HepG2 (cell line): ENCODE results near the gene MADCAM1. TPM values are rescaled to one million over a fixed set of nuclear protein-coding genes. Genes with fewer than 3 reads are reported as not detected.

Experiments
- ARNT2 ChIP-seq: sonication (generic); formaldehyde crosslinking; IDR thresholded peaks from 2 replicates; pipeline ENCODE4 v1.8.0; 2022; ENCODE audit warnings: mild to moderate bottlenecking, low read depth, missing genetic modification reagents, moderate library complexity
- BORCS8-MEF2B ChIP-seq: sonication (generic); formaldehyde crosslinking; IDR thresholded peaks from 2 replicates; pipeline ENCODE4 v1.8.0; 2022; ENCODE audit warnings: mild to moderate bottlenecking, missing genetic modification reagents
- ISX ChIP-seq: sonication (generic); formaldehyde crosslinking; conservative IDR thresholded peaks from 2 replicates; pipeline ENCODE4 v1.5.0; 2020; ENCODE audit warnings: missing genetic modification reagents
- KLF9 ChIP-seq: IDR thresholded peaks from 2 replicates; pipeline ENCODE4 v1.6.1; 2016; ENCODE audit warnings: low read depth
- POLR2AphosphoS5 ChIP-seq: IDR thresholded peaks from 2 replicates; pipeline ENCODE4 v1.6.1; 2012; ENCODE audit warnings: low read depth, low read length
- RFXAP ChIP-seq: sonication (generic); formaldehyde crosslinking; IDR thresholded peaks from 2 replicates; pipeline ENCODE4 v1.4.0; 2020; ENCODE audit warnings: missing genetic modification reagents, borderline replicate concordance
- THAP9 ChIP-seq: sonication (generic); formaldehyde crosslinking; IDR thresholded peaks from 2 replicates; pipeline ENCODE4; 2020; ENCODE audit warnings: missing genetic modification reagents, mild to moderate bottlenecking, borderline replicate concordance
- YEATS4 ChIP-seq: sonication (generic); formaldehyde crosslinking; IDR thresholded peaks from 2 replicates; pipeline ENCODE4 v1.4.0; 2020; ENCODE audit warnings: missing genetic modification reagents, borderline replicate concordance
- ZBTB10 ChIP-seq: sonication (generic); formaldehyde crosslinking; IDR thresholded peaks from 2 replicates; pipeline ENCODE4 v1.4.0; 2020; ENCODE audit warnings: missing genetic modification reagents, borderline replicate concordance
- ZBTB7B ChIP-seq: sonication (generic); formaldehyde crosslinking; IDR thresholded peaks from 2 replicates; pipeline ENCODE4 v1.4.0; 2020; ENCODE audit warnings: missing genetic modification reagents
- ZNF275 ChIP-seq: sonication (generic); formaldehyde crosslinking; IDR thresholded peaks from 2 replicates; pipeline ENCODE4 v1.8.0; 2022; ENCODE audit warnings: missing genetic modification reagents, mild to moderate bottlenecking, inconsistent platforms, borderline replicate concordance
- ZNF564 ChIP-seq: sonication (generic); formaldehyde crosslinking; IDR thresholded peaks from 2 replicates; pipeline ENCODE4 v1.8.1; 2023; ENCODE audit warnings: mild to moderate bottlenecking, missing genetic modification reagents
- ZNF672 ChIP-seq: sonication (generic); formaldehyde crosslinking; IDR thresholded peaks from 2 replicates; pipeline ENCODE4 v1.8.1; 2022; ENCODE audit warnings: missing genetic modification reagents
- polyA plus RNA-seq, 8 experiments: library from polyadenylated mRNA; depleted of rRNA in 3 of 8; stranded (reverse) in 7 of 8; unstranded in 1 of 8; fragments of >200 nt; fragmentation: Illumina TruSeq in 4 of 8; extraction: Trizol in 4 of 8; gene quantifications; 2 replicates each; pipeline versions ENCODE4 v1.2.1 to v1.2.3, GENCODE V29; 2011 to 2016; ENCODE audit warnings: low read depth in 4 of 8, missing spikeins in 1 of 8, mixed read lengths in 1 of 8; ENCODE audit not compliant: insufficient read depth in 1 of 8
- total RNA-seq, 5 experiments: library from RNA; depleted of rRNA; stranded (reverse); fragments of >200 nt; fragmentation: Illumina TruSeq; extraction: Trizol; gene quantifications; 2 replicates each; pipeline ENCODE4 v1.2.3, GENCODE V29; 2016; ENCODE audit warnings: low read depth in 1 of 5
- TF ChIP-seq, protein P1 (sequence below): IDR thresholded peaks from 2 replicates; pipeline ENCODE4 v1.6.1; 2016; ENCODE audit warnings: low read depth, missing genetic modification reagents, missing compliant biosample characterization
- TF ChIP-seq, protein P2 (sequence below): sonication (generic); formaldehyde crosslinking; IDR thresholded peaks from 2 replicates; pipeline ENCODE4 v1.8.1; 2022; ENCODE audit warnings: mild to moderate bottlenecking, missing genetic modification reagents

The MADCAM1 gene
- total and polyA plus RNA-seq, 2 of the 13 experiments (the other 11 are each of a cell fraction or from before 2014, with no cell fraction given): 0.29 to 0.33 TPM

GRCh38 chr19:461721-462551 is 34.4 kb upstream of the MADCAM1 start (continued):
- TF ChIP-seq THAP9 (CRISPR knock-in tag): no peak
- TF ChIP-seq, protein P1, sequence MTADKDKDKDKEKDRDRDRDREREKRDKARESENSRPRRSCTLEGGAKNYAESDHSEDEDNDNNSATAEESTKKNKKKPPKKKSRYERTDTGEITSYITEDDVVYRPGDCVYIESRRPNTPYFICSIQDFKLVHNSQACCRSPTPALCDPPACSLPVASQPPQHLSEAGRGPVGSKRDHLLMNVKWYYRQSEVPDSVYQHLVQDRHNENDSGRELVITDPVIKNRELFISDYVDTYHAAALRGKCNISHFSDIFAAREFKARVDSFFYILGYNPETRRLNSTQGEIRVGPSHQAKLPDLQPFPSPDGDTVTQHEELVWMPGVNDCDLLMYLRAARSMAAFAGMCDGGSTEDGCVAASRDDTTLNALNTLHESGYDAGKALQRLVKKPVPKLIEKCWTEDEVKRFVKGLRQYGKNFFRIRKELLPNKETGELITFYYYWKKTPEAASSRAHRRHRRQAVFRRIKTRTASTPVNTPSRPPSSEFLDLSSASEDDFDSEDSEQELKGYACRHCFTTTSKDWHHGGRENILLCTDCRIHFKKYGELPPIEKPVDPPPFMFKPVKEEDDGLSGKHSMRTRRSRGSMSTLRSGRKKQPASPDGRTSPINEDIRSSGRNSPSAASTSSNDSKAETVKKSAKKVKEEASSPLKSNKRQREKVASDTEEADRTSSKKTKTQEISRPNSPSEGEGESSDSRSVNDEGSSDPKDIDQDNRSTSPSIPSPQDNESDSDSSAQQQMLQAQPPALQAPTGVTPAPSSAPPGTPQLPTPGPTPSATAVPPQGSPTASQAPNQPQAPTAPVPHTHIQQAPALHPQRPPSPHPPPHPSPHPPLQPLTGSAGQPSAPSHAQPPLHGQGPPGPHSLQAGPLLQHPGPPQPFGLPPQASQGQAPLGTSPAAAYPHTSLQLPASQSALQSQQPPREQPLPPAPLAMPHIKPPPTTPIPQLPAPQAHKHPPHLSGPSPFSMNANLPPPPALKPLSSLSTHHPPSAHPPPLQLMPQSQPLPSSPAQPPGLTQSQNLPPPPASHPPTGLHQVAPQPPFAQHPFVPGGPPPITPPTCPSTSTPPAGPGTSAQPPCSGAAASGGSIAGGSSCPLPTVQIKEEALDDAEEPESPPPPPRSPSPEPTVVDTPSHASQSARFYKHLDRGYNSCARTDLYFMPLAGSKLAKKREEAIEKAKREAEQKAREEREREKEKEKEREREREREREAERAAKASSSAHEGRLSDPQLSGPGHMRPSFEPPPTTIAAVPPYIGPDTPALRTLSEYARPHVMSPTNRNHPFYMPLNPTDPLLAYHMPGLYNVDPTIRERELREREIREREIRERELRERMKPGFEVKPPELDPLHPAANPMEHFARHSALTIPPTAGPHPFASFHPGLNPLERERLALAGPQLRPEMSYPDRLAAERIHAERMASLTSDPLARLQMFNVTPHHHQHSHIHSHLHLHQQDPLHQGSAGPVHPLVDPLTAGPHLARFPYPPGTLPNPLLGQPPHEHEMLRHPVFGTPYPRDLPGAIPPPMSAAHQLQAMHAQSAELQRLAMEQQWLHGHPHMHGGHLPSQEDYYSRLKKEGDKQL (CRISPR knock-in tag): peak; percentile 53
- no peak for TF ChIP-seq RFXAP (CRISPR knock-in tag)
- TF ChIP-seq, protein P2, sequence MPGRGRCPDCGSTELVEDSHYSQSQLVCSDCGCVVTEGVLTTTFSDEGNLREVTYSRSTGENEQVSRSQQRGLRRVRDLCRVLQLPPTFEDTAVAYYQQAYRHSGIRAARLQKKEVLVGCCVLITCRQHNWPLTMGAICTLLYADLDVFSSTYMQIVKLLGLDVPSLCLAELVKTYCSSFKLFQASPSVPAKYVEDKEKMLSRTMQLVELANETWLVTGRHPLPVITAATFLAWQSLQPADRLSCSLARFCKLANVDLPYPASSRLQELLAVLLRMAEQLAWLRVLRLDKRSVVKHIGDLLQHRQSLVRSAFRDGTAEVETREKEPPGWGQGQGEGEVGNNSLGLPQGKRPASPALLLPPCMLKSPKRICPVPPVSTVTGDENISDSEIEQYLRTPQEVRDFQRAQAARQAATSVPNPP: no peak
- TF ChIP-seq ZNF275: no peak
- TF ChIP-seq YEATS4 (CRISPR knock-in tag): peak; percentile 80
- TF ChIP-seq POLR2AphosphoS5: 0 out of 2 replicates have a peak, but pooled peaks have one; percentile 4
- no peak for TF ChIP-seq ZNF564 (CRISPR knock-in tag)
- peak; percentile 70 for TF ChIP-seq ZBTB7B
- TF ChIP-seq ISX (CRISPR knock-in tag): no peak
- TF ChIP-seq BORCS8-MEF2B (CRISPR knock-in tag): peak; percentile 73
- TF ChIP-seq ZBTB10 (CRISPR knock-in tag): peak; percentile 98
- TF ChIP-seq ZNF672 (CRISPR knock-in tag): no peak
- no peak for TF ChIP-seq ARNT2 (CRISPR knock-in tag)
- TF ChIP-seq KLF9 (CRISPR knock-in tag): no peak
